Testis (tissue), 2 donors: ENCODE measurements around the gene MYBPC1.

Experiments
- POLR2A ChIP-seq: fragments of 450-650 bp; IDR thresholded peaks from one replicate; pipeline ENCODE4 v1.6.1; 2017; ENCODE audit warnings: antibody characterized with exemption, mild to moderate bottlenecking, moderate library complexity
- TF ChIP-seq, protein P1 (sequence below), 3 experiments: fragments of 450-650 bp in 2 of 3; fragments of 200-600 bp in 1 of 3; sonication (generic) in 1 of 3; IDR thresholded peaks; one replicate each; pipeline ENCODE4 v1.5.1; 2016 to 2019; ENCODE audit warnings: antibody characterized with exemption in 3 of 3, mild to moderate bottlenecking in 2 of 3, moderate library complexity in 1 of 3

DNA sequence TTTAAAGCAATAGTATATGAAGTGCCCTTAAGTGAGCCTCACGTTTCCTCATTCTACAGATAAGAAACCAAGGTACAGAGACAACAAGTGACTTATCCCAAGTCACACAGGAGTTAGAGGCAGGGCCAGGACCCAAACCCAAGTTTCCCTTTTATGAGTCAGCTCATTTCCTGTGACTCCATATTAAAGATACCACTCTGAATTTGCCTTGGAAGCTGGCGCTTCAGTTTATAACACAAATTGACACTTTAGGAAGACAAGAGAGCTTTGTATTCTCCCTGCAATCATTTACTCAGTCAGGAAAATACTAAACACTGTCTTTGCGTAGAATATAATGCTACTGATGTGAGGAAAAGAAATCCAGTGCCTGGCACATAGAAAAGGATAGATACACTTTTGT, 43.2 kb downstream of the MYBPC1 start:
- TF ChIP-seq, protein P1, sequence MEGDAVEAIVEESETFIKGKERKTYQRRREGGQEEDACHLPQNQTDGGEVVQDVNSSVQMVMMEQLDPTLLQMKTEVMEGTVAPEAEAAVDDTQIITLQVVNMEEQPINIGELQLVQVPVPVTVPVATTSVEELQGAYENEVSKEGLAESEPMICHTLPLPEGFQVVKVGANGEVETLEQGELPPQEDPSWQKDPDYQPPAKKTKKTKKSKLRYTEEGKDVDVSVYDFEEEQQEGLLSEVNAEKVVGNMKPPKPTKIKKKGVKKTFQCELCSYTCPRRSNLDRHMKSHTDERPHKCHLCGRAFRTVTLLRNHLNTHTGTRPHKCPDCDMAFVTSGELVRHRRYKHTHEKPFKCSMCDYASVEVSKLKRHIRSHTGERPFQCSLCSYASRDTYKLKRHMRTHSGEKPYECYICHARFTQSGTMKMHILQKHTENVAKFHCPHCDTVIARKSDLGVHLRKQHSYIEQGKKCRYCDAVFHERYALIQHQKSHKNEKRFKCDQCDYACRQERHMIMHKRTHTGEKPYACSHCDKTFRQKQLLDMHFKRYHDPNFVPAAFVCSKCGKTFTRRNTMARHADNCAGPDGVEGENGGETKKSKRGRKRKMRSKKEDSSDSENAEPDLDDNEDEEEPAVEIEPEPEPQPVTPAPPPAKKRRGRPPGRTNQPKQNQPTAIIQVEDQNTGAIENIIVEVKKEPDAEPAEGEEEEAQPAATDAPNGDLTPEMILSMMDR (IDR thresholded peaks at IDR 0.05), result no peak
- TF ChIP-seq POLR2A, result no peak
